ENCODE data around the gene FOXP1.

DNA sequence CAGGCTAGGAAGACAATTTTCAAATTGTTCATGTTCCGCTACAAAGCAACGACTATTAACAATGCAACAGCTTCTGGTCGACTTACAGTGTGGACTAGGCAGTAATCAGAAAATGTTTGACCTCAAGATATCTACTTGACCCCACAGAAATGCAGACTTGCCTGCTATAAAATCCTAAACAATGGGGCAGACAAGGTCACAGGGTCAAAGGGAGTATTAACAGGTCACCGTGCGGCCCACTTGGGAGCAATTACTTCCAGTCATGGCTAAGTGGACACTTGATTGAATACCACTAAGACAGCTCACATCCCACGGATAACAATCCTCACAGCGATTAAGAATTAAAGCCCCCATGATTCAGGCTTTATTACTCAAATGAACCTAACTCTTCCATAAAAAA lies 58.9 kb downstream of the FOXP1 start:
- TF ChIP-seq, protein P1, sequence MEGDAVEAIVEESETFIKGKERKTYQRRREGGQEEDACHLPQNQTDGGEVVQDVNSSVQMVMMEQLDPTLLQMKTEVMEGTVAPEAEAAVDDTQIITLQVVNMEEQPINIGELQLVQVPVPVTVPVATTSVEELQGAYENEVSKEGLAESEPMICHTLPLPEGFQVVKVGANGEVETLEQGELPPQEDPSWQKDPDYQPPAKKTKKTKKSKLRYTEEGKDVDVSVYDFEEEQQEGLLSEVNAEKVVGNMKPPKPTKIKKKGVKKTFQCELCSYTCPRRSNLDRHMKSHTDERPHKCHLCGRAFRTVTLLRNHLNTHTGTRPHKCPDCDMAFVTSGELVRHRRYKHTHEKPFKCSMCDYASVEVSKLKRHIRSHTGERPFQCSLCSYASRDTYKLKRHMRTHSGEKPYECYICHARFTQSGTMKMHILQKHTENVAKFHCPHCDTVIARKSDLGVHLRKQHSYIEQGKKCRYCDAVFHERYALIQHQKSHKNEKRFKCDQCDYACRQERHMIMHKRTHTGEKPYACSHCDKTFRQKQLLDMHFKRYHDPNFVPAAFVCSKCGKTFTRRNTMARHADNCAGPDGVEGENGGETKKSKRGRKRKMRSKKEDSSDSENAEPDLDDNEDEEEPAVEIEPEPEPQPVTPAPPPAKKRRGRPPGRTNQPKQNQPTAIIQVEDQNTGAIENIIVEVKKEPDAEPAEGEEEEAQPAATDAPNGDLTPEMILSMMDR (optimal IDR thresholded peaks at IDR 0.05 in 1 of 3, IDR thresholded peaks at IDR 0.05 in 1 of 3, conservative IDR thresholded peaks at IDR 0.05 in 1 of 3; ENCODE audit: extremely low read depth in 1 of 3, insufficient read depth in 2 of 3, low read length in 3 of 3): no peak
- no peak for TF ChIP-seq EZH2 (IDR thresholded peaks at IDR 0.05; ENCODE audit: low read length)

Measured in keratinocyte (primary cell).